GM19099 (cell line): ENCODE data around the gene PDE4D.

Source experiments
- POLR2A ChIP-seq: IDR thresholded peaks from 3 replicates; pipeline ENCODE4 v1.6.1; 2011; ENCODE audit warnings: low read depth; ENCODE audit not compliant: insufficient read length; ENCODE audit errors: extremely low read depth

Gene PDE4D

GRCh38 chr5:59856358-59856757 lies 37.2 kb downstream of the PDE4D start:
- no peak for TF ChIP-seq POLR2A

GRCh38 chr5:59850766-59851165 lies 42.8 kb downstream of the PDE4D start:
- no peak for TF ChIP-seq POLR2A

GRCh38 chr5:59847586-59847985 lies 45.9 kb downstream of the PDE4D start:
- TF ChIP-seq POLR2A: no peak

- TF ChIP-seq POLR2A: no peak
Observed at GRCh38 chr5:59845730-59846129, 47.8 kb downstream of the PDE4D start.

GRCh38 chr5:59843511-59844213 lies 49.9 kb downstream of the PDE4D start:
- TF ChIP-seq POLR2A: no peak

GRCh38 chr5:59842999-59843398 lies 50.5 kb downstream of the PDE4D start:
- TF ChIP-seq POLR2A: no peak

- no peak for TF ChIP-seq POLR2A
Observed at GRCh38 chr5:59840200-59840601, 53.3 kb downstream of the PDE4D start.

- TF ChIP-seq POLR2A: no peak
Observed at GRCh38 chr5:59838989-59839388, 54.5 kb downstream of the PDE4D start.

GRCh38 chr5:59838067-59838466 lies 55.5 kb downstream of the PDE4D start:
- TF ChIP-seq POLR2A: no peak

- no peak for TF ChIP-seq POLR2A
Observed at GRCh38 chr5:59837071-59837470, 56.5 kb downstream of the PDE4D start.

- TF ChIP-seq POLR2A: no peak
Observed at GRCh38 chr5:59835800-59836199, 57.7 kb downstream of the PDE4D start.

GRCh38 chr5:59833448-59833847 lies 60.1 kb downstream of the PDE4D start:
- TF ChIP-seq POLR2A: no peak

- no peak for TF ChIP-seq POLR2A
Observed at GRCh38 chr5:59832577-59833301, 60.8 kb downstream of the PDE4D start.

GRCh38 chr5:59831326-59832010 lies 62.1 kb downstream of the PDE4D start:
- TF ChIP-seq POLR2A: no peak

- TF ChIP-seq POLR2A: no peak
Observed at GRCh38 chr5:59830536-59831200, 62.9 kb downstream of the PDE4D start.
